Germinal center (tissue), 1 donor: ENCODE results near the gene ERBB3.

Experiments
- DNase-seq: peaks from one replicate; pipeline ENCODE4 v3.0.0; 2012; ENCODE audit warnings: mixed read lengths, low spot score

Gene ERBB3

DNA sequence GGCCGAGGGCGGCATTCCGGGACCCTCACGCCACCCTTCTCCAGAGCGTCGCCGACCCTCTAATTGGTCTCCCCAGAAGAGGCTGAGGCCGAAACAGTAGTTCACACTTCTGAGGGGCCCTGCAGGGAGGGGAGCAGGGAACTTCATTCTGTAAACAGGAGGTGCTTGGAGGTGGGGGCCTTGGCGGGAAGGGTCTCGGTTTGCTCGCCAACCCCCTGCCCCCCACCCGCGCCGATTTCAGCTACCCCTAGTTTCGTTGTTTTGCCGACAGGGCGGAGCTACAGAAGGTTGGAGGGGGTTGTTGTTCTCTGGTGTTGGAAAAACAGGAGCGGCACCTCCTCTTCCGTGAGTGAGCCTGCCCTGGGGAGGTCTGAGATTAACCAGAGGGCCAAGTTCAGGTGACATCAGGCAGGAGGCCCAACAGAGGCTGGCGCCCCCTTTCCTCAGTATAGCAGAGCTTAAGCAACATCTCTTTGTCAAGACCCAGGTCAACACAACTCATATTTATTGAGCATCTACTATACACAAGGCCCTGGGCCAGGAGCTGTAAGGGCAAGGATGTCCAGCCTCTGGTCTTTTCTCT, 682 bp downstream of the ERBB3 start:
- no peak for DNase-seq

- DNase-seq = no peak
Measured at GRCh38 chr12:56081393-56082347, 1.7 kb downstream of the ERBB3 start.

- no peak for DNase-seq
Measured at GRCh38 chr12:56082382-56082781, 2.4 kb downstream of the ERBB3 start.

DNA sequence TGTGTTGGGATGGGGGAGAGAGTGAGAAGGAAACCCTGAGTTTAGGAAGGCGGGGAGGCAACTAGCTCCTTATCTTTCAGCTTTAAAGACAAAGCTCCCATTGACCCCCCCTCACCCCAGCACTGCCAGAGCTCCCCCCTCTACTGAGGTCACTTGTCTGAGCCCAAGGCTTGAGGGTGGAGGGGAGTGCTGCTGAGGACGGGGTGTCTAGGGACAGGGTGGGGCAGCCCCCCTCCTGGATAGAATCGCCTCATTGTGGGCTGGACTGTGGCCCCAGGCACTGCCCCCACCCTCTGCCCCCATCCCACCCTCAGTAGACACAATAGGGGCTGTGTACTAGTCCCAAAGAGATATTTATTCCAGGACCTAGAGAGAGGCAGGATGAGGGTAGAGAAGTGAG, 3.0 kb downstream of the ERBB3 start:
- DNase-seq = no peak

DNA sequence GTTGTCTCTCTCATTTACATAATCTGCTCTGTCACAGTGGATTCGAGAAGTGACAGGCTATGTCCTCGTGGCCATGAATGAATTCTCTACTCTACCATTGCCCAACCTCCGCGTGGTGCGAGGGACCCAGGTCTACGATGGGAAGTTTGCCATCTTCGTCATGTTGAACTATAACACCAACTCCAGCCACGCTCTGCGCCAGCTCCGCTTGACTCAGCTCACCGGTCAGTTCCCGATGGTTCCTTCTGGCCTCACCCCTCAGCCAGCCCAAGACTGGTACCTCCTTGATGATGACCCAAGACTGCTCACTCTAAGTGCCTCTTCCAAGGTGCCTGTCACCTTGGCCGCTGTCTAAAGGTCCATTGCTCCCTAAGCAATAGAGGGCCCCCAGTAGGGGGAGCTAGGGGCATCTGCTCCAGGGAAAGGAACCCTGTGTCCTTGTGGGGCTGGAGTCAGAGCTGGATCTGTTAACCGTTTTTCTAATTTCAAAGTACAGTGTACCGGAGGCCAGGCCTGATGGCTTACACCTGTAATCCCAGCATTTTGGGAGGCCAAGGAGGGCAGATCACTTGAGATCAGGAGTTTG, 5.1 kb downstream of the ERBB3 start:
- DNase-seq = no peak

DNA sequence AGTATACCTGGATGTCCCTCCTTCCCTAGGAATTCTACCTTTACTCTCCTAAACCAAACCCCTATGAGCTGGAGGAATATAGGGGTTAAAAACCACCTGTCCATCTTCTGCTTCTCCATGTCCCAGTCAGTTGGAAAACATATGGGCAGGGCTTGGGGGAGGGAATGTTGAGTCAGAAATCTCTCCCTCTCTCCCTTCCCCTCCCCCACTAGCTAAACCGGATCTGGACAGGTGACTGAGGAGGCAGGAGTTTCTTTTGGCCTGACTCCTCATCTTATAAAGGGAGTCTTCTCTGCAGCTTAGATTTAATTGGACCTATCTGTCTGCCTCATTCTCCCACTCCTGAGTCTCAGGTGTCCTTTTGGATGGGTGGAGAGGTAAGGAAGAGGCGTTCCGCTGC, 6.1 kb downstream of the ERBB3 start:
- DNase-seq = no peak

DNA sequence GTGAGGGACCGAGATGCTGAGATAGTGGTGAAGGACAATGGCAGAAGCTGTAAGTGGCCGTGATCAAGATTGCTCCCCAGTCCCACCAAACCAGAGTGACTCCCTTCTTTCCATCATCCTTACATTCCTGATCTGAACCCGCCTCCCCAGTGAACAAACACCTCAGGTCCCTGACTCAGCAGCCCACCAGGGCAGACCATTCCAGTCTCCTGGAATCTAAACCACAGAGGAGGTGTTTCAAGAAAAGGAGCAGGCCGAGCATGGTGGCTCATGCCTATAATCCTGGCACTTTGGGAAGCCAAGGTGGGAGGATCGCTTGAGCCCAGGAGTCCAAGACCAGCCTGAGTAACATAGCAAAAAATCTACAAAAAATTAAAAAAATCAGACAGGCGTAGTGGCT, 6.6 kb downstream of the ERBB3 start:
- no peak for DNase-seq

DNA sequence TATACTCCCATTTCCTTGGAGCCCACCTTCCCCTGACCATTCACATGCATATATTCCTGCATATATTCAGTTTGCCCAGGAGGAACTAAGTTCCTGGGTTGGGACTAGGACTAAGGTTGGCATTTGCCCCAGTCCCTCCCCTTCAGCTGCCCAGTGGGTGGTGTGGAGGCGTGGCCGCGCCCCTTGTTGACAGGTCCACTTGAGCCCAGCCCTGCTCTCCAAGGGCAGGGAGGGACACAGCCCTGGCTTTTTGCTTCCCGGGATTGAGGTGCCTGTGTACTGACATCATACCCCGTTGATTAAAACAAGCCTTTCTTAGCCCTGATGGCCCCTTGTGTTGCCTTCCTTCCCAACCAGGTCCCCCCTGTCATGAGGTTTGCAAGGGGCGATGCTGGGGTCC, 7.3 kb downstream of the ERBB3 start:
- no peak for DNase-seq

DNA sequence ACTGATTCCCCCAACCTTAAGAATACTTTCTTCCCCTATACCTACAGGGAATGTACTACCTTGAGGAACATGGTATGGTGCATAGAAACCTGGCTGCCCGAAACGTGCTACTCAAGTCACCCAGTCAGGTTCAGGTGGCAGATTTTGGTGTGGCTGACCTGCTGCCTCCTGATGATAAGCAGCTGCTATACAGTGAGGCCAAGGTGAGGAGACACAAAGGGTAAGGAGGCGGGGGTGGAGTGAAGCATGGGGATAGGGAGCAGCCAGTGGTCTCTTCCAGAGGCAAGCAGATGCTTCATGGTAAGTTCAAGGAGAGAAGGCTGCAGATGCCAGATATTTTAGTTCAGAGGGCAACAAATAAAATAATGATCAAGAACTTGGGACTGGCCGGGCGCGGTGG, 17.8 kb downstream of the ERBB3 start:
- DNase-seq = no peak

- no peak for DNase-seq
Measured at GRCh38 chr12:56098592-56098991, 18.6 kb downstream of the ERBB3 start.

GRCh38 chr12:56099787-56100186, 19.8 kb downstream of the ERBB3 start:
- no peak for DNase-seq

GRCh38 chr12:56101045-56101444, 21.1 kb downstream of the ERBB3 start:
- DNase-seq = no peak

- no peak for DNase-seq
Measured at GRCh38 chr12:56102683-56103065, 22.7 kb downstream of the ERBB3 start.

GRCh38 chr12:56103066-56103711, 23.2 kb downstream of the ERBB3 start:
- DNase-seq = no peak

- DNase-seq = no peak
Measured at GRCh38 chr12:56103823-56104108, 23.8 kb downstream of the ERBB3 start.

GRCh38 chr12:56104109-56104814, 24.3 kb downstream of the ERBB3 start, which contains the start of gene PA2G4:
TSS of gene PA2G4 (plus strand) at chr12:56104559. CDS start at chr12:56104738, 179 bp downstream.
- peak; percentile 92 for DNase-seq

GRCh38 chr12:56104815-56105608, 25.0 kb downstream of the ERBB3 start:
- DNase-seq = no peak

GRCh38 chr12:56105609-56105902, 25.6 kb downstream of the ERBB3 start:
- DNase-seq = no peak

- no peak for DNase-seq
Measured at GRCh38 chr12:56107242-56107641, 27.3 kb downstream of the ERBB3 start.

GRCh38 chr12:56110571-56110970, 30.6 kb downstream of the ERBB3 start:
- no peak for DNase-seq

GRCh38 chr12:56114084-56114483, 34.1 kb downstream of the ERBB3 start:
- no peak for DNase-seq

DNA sequence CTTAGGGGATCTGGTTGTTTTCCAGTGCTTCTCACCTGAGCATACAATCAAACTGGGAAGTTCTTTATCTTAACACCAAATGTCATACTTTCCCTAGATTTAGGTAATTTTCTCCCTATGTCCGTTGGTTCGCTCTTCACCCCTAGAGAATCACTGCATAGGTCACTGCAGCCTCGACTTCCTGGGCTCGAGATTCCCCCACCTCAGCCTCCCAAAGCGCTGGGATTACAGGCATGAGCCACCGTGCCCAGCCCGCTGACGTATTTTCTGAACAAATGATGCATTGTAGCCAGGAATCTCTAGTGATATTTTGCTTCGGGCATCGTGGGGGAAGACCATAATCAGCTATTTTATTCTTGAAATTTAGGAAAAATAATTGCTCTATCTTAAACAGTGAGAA, 35.4 kb downstream of the ERBB3 start:
- no peak for DNase-seq
